HCT116 (cell line): ENCODE measurements around the gene CLCA4. TPM values are rescaled to one million over a fixed set of nuclear protein-coding genes. Genes with fewer than 3 reads are reported as not detected.

Experiments used
- ATAC-seq: fragments of 200-7000 bp; cut with Tn5 transposase; 2 replicates; pipeline ENCODE4 v1.9.1; 2020; ENCODE audit warnings: mild to moderate bottlenecking, moderate library complexity
- BruUV-seq: library from RNA; stranded (reverse); fragments of 400-500 nt; replicated peaks from 2 replicates; lab custom pipeline; 2021; lab: Mats Ljungman, UMichigan
- CTCF ChIA-PET: fragments of 300-600 bp; sonication (Branson Sonifier 250); formaldehyde crosslinking; loops from one replicate; lab custom pipeline; 2021; ENCODE audit warnings: antibody characterized with exemption; lab: Charles Lee
- POLR2A ChIA-PET: fragments of 300-600, 350-600 bp; sonication (Branson Sonifier 250); formaldehyde crosslinking; loops from one replicate; lab custom pipeline; 2021; ENCODE audit warnings: antibody characterized with exemption; lab: Charles Lee
- RAD21 ChIA-PET, 2 experiments: fragments of 300-600 bp; sonication (Branson Sonifier 250); formaldehyde crosslinking; loops; one replicate each; lab custom pipeline; 2023; ENCODE audit warnings: low total read pairs in 2 of 2; ENCODE audit not compliant: uncharacterized antibody in 2 of 2, unreplicated experiment in 2 of 2, low non-redundant PET in 1 of 2; lab: Charles Lee
- DNase-seq: peaks from one replicate; pipeline ENCODE4 v3.0.0-alpha.2; 2010; ENCODE audit warnings: low read depth, low spot score
- H2AFZ ChIP-seq: fragments of 200-600 bp; shearing (Covaris generic), sonication (generic); 2 replicates; pipeline ENCODE4 v1.6.1; 2017; ENCODE audit warnings: low read depth, mixed run types, mixed read lengths, antibody characterized with exemption, low read length; ENCODE audit not compliant: poor library complexity, severe bottlenecking
- H3K27ac ChIP-seq: 2 replicates; pipeline ENCODE4 v1.5.1; 2012; ENCODE audit warnings: low read depth, low read length
- H3K27me3 ChIP-seq: fragments of 200-600 bp; sonication (generic); 2 replicates; pipeline ENCODE4 v1.6.1; 2016; ENCODE audit warnings: mixed run types, low read length, mixed read lengths; ENCODE audit not compliant: insufficient read depth
- H3K36me3 ChIP-seq, 2 experiments: fragments of 200-500 bp in 1 of 2; fragments of 200-600 bp in 1 of 2; sonication (Bioruptor generic) in 1 of 2; sonication (generic) in 1 of 2; 2 replicates each; pipeline versions ENCODE4 v1.5.1 to v1.6.1; 2014 to 2016; ENCODE audit warnings: low read length in 2 of 2, inconsistent platforms in 1 of 2, mixed read lengths in 1 of 2, mixed run types in 1 of 2; ENCODE audit not compliant: insufficient read depth in 2 of 2, control insufficient read depth in 1 of 2
- H3K4me1 ChIP-seq, 2 experiments: fragments of 200-600 bp in 1 of 2; sonication (generic) in 1 of 2; 2 replicates each; pipeline versions ENCODE4 v1.5.1 to v1.6.1; 2012 to 2017; ENCODE audit warnings: low read length in 2 of 2, inconsistent platforms in 1 of 2, mild to moderate bottlenecking in 1 of 2, mixed read lengths in 1 of 2, mixed run types in 1 of 2, moderate library complexity in 1 of 2; ENCODE audit not compliant: insufficient read depth in 2 of 2, control insufficient read depth in 1 of 2
- H3K4me2 ChIP-seq: fragments of 200-600 bp; sonication (generic); 2 replicates; pipeline ENCODE4 v1.6.1; 2017; ENCODE audit warnings: mixed run types, low read length, mixed read lengths
- H3K4me3 ChIP-seq, 2 experiments: fragments of 200-600 bp in 1 of 2; sonication (generic) in 1 of 2; replicated peaks in 1 of 2; 2 replicates each; pipeline ENCODE4 v1.5.1; 2011 to 2016; ENCODE audit warnings: low read length in 2 of 2, control low read depth in 1 of 2, low read depth in 1 of 2, mild to moderate bottlenecking in 1 of 2, mixed read lengths in 1 of 2, mixed run types in 1 of 2
- H3K79me2 ChIP-seq: fragments of 200-600 bp; sonication (generic); 2 replicates; pipeline ENCODE4 v1.6.1; 2017; ENCODE audit warnings: mild to moderate bottlenecking, mixed run types, low read length, moderate library complexity, mixed read lengths; ENCODE audit not compliant: insufficient read depth
- H3K9ac ChIP-seq: fragments of 200-600 bp; sonication (generic); 2 replicates; pipeline ENCODE4 v1.6.1; 2016; ENCODE audit warnings: low read length, mixed read lengths
- H3K9me2 ChIP-seq: fragments of 200-600 bp; sonication (generic), shearing (Covaris generic); 2 replicates; pipeline ENCODE4 v1.6.1; 2017; ENCODE audit warnings: mixed run types, mild to moderate bottlenecking, moderate library complexity; ENCODE audit not compliant: insufficient read depth
- H3K9me3 ChIP-seq, 2 experiments: fragments of 200-500 bp in 1 of 2; fragments of 200-600 bp in 1 of 2; sonication (Bioruptor generic) in 1 of 2; sonication (generic) in 1 of 2; 2 replicates each; pipeline ENCODE4 v1.6.1; 2014 to 2017; ENCODE audit warnings: low read length in 2 of 2, mixed read lengths in 2 of 2, inconsistent platforms in 1 of 2, low read depth in 1 of 2, mild to moderate bottlenecking in 1 of 2, mixed run types in 1 of 2, moderate library complexity in 1 of 2; ENCODE audit not compliant: control insufficient read depth in 1 of 2, insufficient read depth in 1 of 2
- H4K20me1 ChIP-seq: fragments of 200-600 bp; sonication (generic), shearing (Covaris generic); 2 replicates; pipeline ENCODE4 v1.6.1; 2017; ENCODE audit warnings: mixed run types, mild to moderate bottlenecking, moderate library complexity; ENCODE audit not compliant: insufficient read depth
- ATF3 ChIP-seq: IDR thresholded peaks from 2 replicates; pipeline ENCODE4 v1.6.1; 2012
- CEBPB ChIP-seq: IDR thresholded peaks from 2 replicates; pipeline ENCODE4 v1.6.1; 2012; ENCODE audit warnings: low read depth
- ELF1 ChIP-seq: IDR thresholded peaks from 2 replicates; pipeline ENCODE4 v1.6.1; 2012; ENCODE audit warnings: low read depth, borderline replicate concordance
- EZH2 ChIP-seq: fragments of 200-600 bp; sonication (generic); IDR thresholded peaks from 2 replicates; pipeline ENCODE4 v1.6.1; 2017; ENCODE audit warnings: antibody characterized with exemption, mixed run types
- EZH2phosphoT487 ChIP-seq: fragments of 200-600 bp; IDR thresholded peaks from 2 replicates; pipeline ENCODE4 v1.6.1; 2018; ENCODE audit warnings: antibody characterized with exemption, borderline replicate concordance
- FOSL1 ChIP-seq: IDR thresholded peaks from 2 replicates; pipeline ENCODE4 v1.6.1; 2012; ENCODE audit warnings: low read depth
- MAX ChIP-seq: IDR thresholded peaks from 2 replicates; pipeline ENCODE4 v1.6.1; 2012
- POLR2AphosphoS5 ChIP-seq: IDR thresholded peaks from 2 replicates; pipeline ENCODE4 v1.6.1; 2011; ENCODE audit warnings: mild to moderate bottlenecking, low read depth, low read length, moderate library complexity
- SIN3A ChIP-seq: IDR thresholded peaks from 2 replicates; pipeline ENCODE4 v1.6.1; 2012; ENCODE audit warnings: low read depth
- SRF ChIP-seq: IDR thresholded peaks from 2 replicates; pipeline ENCODE4 v1.6.1; 2012; ENCODE audit warnings: low read depth
- ZNF274 ChIP-seq: fragments of 200-500 bp; sonication (Bioruptor generic); IDR thresholded peaks from 2 replicates; pipeline ENCODE4 v1.6.1; 2014; ENCODE audit warnings: mild to moderate bottlenecking, low read depth, low read length, inconsistent platforms
- intact Hi-C: fragments of 100-400 bp; cut with micrococcal nuclease; formaldehyde crosslinking; loops from 2 replicates; pipeline ENCODE4 v1.10.0; 2022
- total RNA-seq: library from RNA; stranded (reverse); gene quantifications from one replicate; pipeline ENCODE4 v1.2.1, GENCODE V29; 2021; ENCODE audit not compliant: unreplicated experiment

CLCA4 gene
- total RNA-seq, 1 experiment from 2014 or later: not detected

- TF ChIP-seq MAX (no peak), SIN3A (no peak), POLR2AphosphoS5 (no peak), ZNF274 (no peak), ELF1 (no peak), FOSL1 (no peak), CEBPB (no peak), SRF (no peak), EZH2phosphoT487 (no peak), EZH2 (no peak), ATF3 (no peak)
Measured at GRCh38 chr1:86504137-86504479, 42.8 kb upstream of the CLCA4 start (continued).

- BruUV-seq: no TSS peak
- H3K4me3 ChIP-seq: no peak overlapping the region
- H2AFZ ChIP-seq: no peak overlapping the region
- intact Hi-C loops: no loop called here
- no peaks in the 10 kb centered on the region for H3K9me2 ChIP-seq
- DNase-seq (no peak), ATAC-seq (no peak)
- no peaks in the 10 kb centered on the region for H3K27me3 ChIP-seq
- no peaks in the 10 kb centered on the region for H3K79me2 ChIP-seq
- no peak overlapping the region for H3K9ac ChIP-seq
- no peaks in the 10 kb centered on the region for H3K9me3 ChIP-seq
- no peaks in the 10 kb centered on the region for H3K36me3 ChIP-seq
- CTCF ChIA-PET: interaction anchor here (0.8 kb wide), 1 partner anchor 10 kb away, joined by 3 read pairs; no protein-coding TSS in a partner anchor
- RAD21 ChIA-PET: no interaction called here
- H3K4me1 ChIP-seq: no peaks in the 10 kb centered on the region
- POLR2A ChIA-PET: no interaction called here
- no peak overlapping the region for H3K27ac ChIP-seq
- no peaks in the 10 kb centered on the region for H4K20me1 ChIP-seq
- no peak overlapping the region for H3K4me2 ChIP-seq
- no peak for TF ChIP-seq SRF
Measured at GRCh38 chr1:86504895-86505563, 41.8 kb upstream of the CLCA4 start.
